GM18868 (cell line): ENCODE data around the gene SCYGR2.
"Not testable (repeated sequence)": the region's sequence is repeated elsewhere in the genome, so short reads cannot be mapped to it uniquely, and the experiment has no call there.

Experiments used
- ATAC-seq: cut with Tn5 transposase; IDR thresholded peaks from one replicate; pipeline ENCODE4 v1.9.1; 2021; ENCODE audit warnings: mild to moderate bottlenecking, moderate library complexity; ENCODE audit not compliant: unreplicated experiment

SCYGR2 gene

GRCh38 chr2:227598835-227599503 lies at the start of gene SCYGR2:
SCYGR2 (plus strand) TSS chr2:227598893; CDS start chr2:227598893, 0 bp downstream.
- not testable (repeated sequence) for ATAC-seq

- ATAC-seq: no peak
Measured at GRCh38 chr2:227551836-227552235, 46.9 kb upstream of the SCYGR2 start.

GRCh38 chr2:227562581-227562980 lies 36.1 kb upstream of the SCYGR2 start:
- no peak for ATAC-seq

- ATAC-seq: no peak
Measured at GRCh38 chr2:227565080-227565479, 33.6 kb upstream of the SCYGR2 start.

GRCh38 chr2:227566012-227566411 lies 32.7 kb upstream of the SCYGR2 start:
- ATAC-seq: no peak

- ATAC-seq: no peak
Measured at GRCh38 chr2:227568852-227569169, 29.9 kb upstream of the SCYGR2 start.

DNA sequence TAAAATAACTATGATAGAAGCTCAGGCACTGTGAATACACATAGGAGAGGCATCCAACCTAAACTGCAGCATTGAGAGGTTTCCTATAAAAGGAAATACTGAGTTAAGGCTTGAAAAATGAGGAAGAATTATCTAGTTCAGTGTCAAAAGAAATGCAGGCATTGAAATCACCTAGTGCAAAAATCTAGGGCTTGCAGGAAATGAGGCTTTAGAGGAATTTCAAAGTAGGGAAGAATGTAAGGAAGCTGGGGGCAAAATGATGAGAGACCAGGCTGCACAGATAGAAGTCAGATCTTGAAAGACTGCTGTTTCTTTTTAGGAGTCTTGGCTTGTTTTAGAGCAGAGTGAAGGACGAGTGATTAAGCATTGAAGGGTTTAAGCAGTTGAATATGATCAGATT lies 28.1 kb upstream of the SCYGR2 start:
- no peak for ATAC-seq

- ATAC-seq: no peak
Measured at GRCh38 chr2:227576110-227576509, 22.6 kb upstream of the SCYGR2 start.

GRCh38 chr2:227576812-227577211 lies 21.9 kb upstream of the SCYGR2 start:
- no peak for ATAC-seq

- no peak for ATAC-seq
Measured at GRCh38 chr2:227577555-227577954, 21.1 kb upstream of the SCYGR2 start.

GRCh38 chr2:227578642-227579041 lies 20.1 kb upstream of the SCYGR2 start:
- ATAC-seq: no peak

- no peak for ATAC-seq
Measured at GRCh38 chr2:227579791-227580190, 18.9 kb upstream of the SCYGR2 start.

GRCh38 chr2:227582369-227582768 lies 16.3 kb upstream of the SCYGR2 start:
- no peak for ATAC-seq

GRCh38 chr2:227592694-227593387 lies 5.9 kb upstream of the SCYGR2 start:
- peak; percentile 94 for ATAC-seq

DNA sequence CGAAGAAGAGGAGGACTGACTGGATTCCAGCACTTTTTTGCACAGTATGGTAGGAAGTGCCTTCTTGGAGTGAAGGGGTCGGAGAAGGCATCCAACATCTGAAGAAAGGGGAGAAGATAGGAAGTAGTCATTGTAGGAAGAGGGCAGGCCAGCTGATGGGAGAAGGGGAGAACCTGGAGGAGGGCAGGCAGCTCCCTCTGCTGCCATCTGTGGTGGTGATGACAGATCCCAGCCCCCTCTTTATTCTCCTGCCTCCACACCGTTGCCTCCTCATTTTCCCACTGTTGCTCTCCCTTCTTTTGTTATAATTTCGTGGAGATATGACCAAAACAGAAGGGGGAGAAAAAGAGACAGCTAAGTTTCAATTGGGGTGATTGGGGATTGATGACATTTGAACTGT lies 2.9 kb upstream of the SCYGR2 start:
- ATAC-seq: no peak

- ATAC-seq: no peak
Measured at GRCh38 chr2:227597036-227597435, 1.7 kb upstream of the SCYGR2 start.

DNA sequence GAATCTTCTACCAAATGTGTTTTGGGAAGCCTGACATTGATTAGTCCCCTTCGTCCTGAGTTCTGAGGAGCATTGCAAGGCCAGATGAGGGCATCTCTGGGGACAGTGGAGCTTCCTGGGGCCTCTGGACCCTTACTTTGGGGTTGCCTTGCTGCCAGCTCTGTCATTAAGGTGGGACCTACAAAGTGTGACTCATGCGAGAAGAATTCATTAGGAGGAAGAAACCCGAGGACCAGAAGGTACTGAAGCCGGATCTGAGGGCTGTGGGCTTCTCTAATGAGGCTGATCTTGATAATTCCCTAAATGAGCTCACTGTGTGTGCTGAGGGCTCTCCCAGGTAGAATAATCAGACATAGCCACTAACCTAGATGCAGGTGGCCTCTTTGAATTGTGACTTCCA lies 695 bp upstream of the SCYGR2 start:
- no peak for ATAC-seq

GRCh38 chr2:227602358-227602757 lies 3.7 kb downstream of the SCYGR2 start:
- no peak for ATAC-seq

DNA sequence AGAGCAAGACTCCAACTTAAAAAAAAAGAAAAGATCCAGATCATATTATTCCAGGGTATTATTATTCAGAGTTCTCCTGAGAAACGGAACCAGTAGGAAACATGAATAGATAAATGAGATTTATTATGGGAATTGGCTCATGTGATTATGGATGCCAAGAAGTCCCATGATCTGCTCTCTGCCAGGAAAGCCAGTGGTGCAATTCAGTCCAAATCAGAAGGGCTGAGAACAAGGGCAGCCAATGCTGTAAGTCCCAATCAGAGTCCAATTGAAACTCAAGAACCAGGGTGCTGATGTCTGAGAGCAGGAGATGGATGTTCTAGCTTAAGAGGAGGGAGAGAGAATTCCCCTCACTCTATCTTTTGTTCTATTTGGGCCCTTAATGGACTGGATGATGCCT lies 7.8 kb downstream of the SCYGR2 start:
- no peak for ATAC-seq

DNA sequence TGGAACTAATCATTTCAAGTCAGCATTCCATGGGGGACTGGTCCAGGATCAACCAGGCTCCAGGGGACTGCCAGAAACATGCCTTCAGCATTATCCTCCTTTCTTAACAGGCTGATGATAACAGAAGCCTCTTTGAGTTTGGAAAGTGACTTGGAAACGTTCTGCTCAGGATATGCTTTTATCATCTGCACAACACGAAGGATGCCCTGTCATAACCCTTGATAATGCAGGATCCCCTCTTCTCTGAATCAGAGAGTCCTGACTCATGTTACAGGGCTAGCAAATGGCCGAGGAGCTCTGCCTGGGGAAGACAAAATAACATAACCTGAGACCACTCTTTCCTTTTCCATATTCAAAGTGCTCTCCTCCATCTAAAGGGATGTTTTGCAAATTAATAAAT lies 9.2 kb downstream of the SCYGR2 start:
- no peak for ATAC-seq

DNA sequence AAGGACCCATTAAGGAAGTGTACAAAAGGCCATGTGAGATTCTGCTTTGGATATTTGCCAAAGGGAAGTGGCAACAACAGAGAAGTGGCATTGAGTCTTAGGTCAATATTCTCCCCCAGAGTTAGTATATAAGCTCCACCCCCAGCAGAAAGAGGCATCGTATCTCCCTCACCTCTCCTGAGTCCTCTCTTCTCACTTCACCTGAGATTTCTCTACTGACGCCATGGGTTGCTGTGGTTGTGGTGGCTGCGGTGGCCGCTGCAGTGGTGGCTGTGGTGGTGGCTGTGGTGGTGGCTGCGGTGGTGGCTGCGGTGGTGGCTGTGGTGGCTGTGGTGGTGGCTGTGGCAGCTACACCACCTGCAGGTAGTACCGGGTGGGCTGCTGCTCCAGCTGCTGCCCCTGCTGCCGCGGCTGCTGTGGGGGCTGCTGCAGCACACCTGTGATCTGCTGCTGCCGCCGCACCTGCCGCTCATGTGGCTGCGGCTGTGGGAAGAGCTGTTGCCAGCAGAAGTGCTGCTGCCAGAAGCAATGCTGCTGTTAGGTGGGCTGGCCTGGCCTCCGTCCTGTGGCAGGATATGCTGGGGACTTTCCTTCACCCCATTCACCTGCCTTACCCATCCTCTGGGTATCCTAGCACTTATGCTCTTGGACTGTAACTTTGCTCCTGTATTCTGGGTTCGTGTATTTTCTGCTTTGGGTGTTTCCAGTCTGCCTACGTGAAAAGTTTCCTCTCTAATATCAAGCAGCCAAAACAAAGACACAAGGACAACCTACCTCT lies 10.1 kb downstream of the SCYGR2 start:
- ATAC-seq: peak; percentile 68

DNA sequence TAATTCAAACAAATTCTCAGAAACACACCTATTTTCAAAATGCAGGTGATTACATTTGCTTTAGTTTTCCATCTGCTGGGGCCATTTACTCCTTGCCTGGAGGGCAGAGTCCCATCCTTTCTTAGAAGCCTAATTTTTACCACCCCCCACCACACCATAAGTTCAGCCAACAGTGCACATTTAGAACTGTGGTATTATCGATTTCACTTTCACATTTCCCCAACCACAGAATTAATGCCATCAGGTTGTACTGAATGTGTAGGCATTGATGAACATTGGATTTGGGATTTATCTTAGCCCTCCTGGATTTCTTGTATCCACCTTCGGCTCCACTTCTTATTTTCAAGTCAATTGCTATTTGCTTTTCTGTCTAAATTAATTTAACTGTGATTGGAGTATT lies 11.4 kb downstream of the SCYGR2 start:
- peak; percentile 40 for ATAC-seq
